ENCODE results near the gene TGFB1I1. TPM values are rescaled to one million over a fixed set of nuclear protein-coding genes. Genes with fewer than 3 reads are reported as not detected.
A peak's percentile ranks its signal among the peaks of the same experiment; 100 is the strongest.

TGFB1I1 gene
- total RNA-seq, 1 experiment from 2014 or later: 8.7 TPM

DNA sequence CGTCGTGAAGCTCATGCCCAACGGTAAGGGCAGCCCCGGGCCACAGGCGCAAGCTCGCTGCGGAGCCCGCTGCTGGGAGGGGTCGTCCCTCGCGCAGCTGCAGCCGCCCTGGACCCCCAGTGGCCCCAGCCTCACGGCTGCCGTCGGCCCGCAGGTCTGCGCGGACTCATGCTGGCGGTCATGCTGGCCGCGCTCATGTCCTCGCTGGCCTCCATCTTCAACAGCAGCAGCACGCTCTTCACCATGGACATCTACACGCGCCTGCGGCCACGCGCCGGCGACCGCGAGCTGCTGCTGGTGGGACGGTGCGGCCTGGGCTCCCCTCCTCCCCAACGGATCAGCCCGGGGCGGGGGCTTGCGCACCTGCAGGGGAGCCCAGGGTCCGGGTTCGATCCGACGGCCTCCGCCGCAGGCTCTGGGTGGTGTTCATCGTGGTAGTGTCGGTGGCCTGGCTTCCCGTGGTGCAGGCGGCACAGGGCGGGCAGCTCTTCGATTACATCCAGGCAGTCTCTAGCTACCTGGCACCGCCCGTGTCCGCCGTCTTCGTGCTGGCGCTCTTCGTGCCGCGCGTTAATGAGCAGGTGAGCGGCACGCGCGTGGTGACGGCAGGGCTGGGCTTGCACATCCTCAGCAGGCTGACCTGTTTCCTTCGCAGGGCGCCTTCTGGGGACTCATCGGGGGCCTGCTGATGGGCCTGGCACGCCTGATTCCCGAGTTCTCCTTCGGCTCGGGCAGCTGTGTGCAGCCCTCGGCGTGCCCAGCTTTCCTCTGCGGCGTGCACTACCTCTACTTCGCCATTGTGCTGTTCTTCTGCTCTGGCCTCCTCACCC, 16.7 kb downstream of the TGFB1I1 start:
- ATAC-seq (no peak), DNase-seq (ENCODE audit: low read depth, low spot score) (no peak)
- H3K79me2 ChIP-seq (ENCODE audit: insufficient read depth, low read length): no peaks in the 10 kb centered on the region
- TF ChIP-seq SP1 (IDR thresholded peaks at IDR 0.05; ENCODE audit: low read depth): no peak
- TF ChIP-seq POLR2AphosphoS5 (IDR thresholded peaks at IDR 0.05; ENCODE audit: low read depth, low read length): peak; percentile 1; the same call in 1 of the 2 replicates
- RAD21 ChIA-PET (ENCODE audit: low non-redundant PET in 1 of 2, low total read pairs in 2 of 2, uncharacterized antibody in 2 of 2, unreplicated experiment in 2 of 2): no interaction called here
- CTCF ChIA-PET: interaction anchor here (0.6 kb wide), 1 partner anchor 468 kb away, joined by 3 read pairs; no protein-coding TSS in a partner anchor
- POLR2A ChIA-PET: no interaction called here
- no peaks in the 10 kb centered on the region for H3K9me3 ChIP-seq (ENCODE audit: control insufficient read depth in 1 of 2, insufficient read depth in 1 of 2, low read depth in 1 of 2, low read length in 2 of 2)
- H3K36me3 ChIP-seq (ENCODE audit: control insufficient read depth in 1 of 2, insufficient read depth in 2 of 2, low read length in 2 of 2): peaks cover 0 to 4% of the 10 kb centered on the region in 2 experiments; a peak in 2 of 4 replicates
- peaks cover 7 to 20% of the 10 kb centered on the region in 2 experiments; a peak in 3 of 4 replicates for H3K4me1 ChIP-seq (ENCODE audit: control insufficient read depth in 1 of 2, insufficient read depth in 2 of 2, low read length in 2 of 2)
- H3K4me2 ChIP-seq (ENCODE audit: low read length): peak overlapping the region; percentile 97; the same call in 1 of the 2 replicates
- no peaks in the 10 kb centered on the region for H4K20me1 ChIP-seq (ENCODE audit: insufficient read depth)
- H3K27ac ChIP-seq (ENCODE audit: low read depth, low read length): no peak overlapping the region; the same call in 1 of the 2 replicates
- H2AFZ ChIP-seq (ENCODE audit: low read depth, low read length, poor library complexity, severe bottlenecking): no peak overlapping the region
- H3K27me3 ChIP-seq (ENCODE audit: insufficient read depth, low read length): no peaks in the 10 kb centered on the region
- H3K9ac ChIP-seq (ENCODE audit: low read length): no peak overlapping the region
- no peaks in the 10 kb centered on the region for H3K9me2 ChIP-seq (ENCODE audit: insufficient read depth)
- no TSS peak for BruUV-seq (replicated peaks)
- H3K4me3 ChIP-seq (replicated peaks in 1 of 2; ENCODE audit: low read depth in 1 of 2, low read length in 2 of 2): no peak overlapping the region
- intact Hi-C loops (cut with micrococcal nuclease): no loop called here

DNA sequence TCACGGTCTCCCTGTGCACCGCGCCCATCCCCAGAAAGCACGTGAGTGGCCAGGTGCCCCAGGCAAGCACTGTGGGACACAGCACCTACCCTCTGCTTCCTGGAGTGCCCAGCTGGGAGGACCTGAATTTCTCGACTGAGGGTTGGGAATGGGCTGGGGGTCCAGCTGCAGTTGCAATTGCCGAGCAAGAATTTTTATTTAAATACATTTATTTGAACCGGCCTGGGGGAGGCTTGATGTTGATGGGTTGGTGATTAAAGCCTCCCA, 17.3 kb downstream of the TGFB1I1 start:
- Histone ChIP-seq H3K27me3 (ENCODE audit: insufficient read depth, low read length) (no peaks in the 10 kb centered on the region), H4K20me1 (ENCODE audit: insufficient read depth) (no peaks in the 10 kb centered on the region), H3K4me1 (ENCODE audit: control insufficient read depth in 1 of 2, insufficient read depth in 2 of 2, low read length in 2 of 2) (peaks cover 7 to 20% of the 10 kb centered on the region in 2 experiments; a peak in 3 of 4 replicates), H2AFZ (ENCODE audit: low read depth, low read length, poor library complexity, severe bottlenecking) (no peak overlapping the region), H3K79me2 (ENCODE audit: insufficient read depth, low read length) (no peaks in the 10 kb centered on the region), H3K27ac (ENCODE audit: low read depth, low read length) (no peak overlapping the region), H3K9me3 (ENCODE audit: control insufficient read depth in 1 of 2, insufficient read depth in 1 of 2, low read depth in 1 of 2, low read length in 2 of 2) (no peaks in the 10 kb centered on the region), H3K9me2 (ENCODE audit: insufficient read depth) (no peaks in the 10 kb centered on the region), H3K4me3 (replicated peaks in 1 of 2; ENCODE audit: low read depth in 1 of 2, low read length in 2 of 2) (no peak overlapping the region), H3K9ac (ENCODE audit: low read length) (no peak overlapping the region), H3K36me3 (ENCODE audit: control insufficient read depth in 1 of 2, insufficient read depth in 2 of 2, low read length in 2 of 2) (peaks cover 0 to 4% of the 10 kb centered on the region in 2 experiments; a peak in 2 of 4 replicates), H3K4me2 (ENCODE audit: low read length) (no peak overlapping the region)
- intact Hi-C loops (cut with micrococcal nuclease): no loop called here
- ATAC-seq: no peak
- no peak for DNase-seq (ENCODE audit: low read depth, low spot score)
- RAD21 ChIA-PET (ENCODE audit: low non-redundant PET in 1 of 2, low total read pairs in 2 of 2, uncharacterized antibody in 2 of 2, unreplicated experiment in 2 of 2): no interaction called here
- POLR2A ChIA-PET: no interaction called here
- no TSS peak for BruUV-seq (replicated peaks)
- CTCF ChIA-PET: no interaction called here
- TF ChIP-seq YY1 (IDR thresholded peaks at IDR 0.05; ENCODE audit: extremely low read depth, insufficient replicate concordance, low read depth, low read length) (no peak), RAD21 (IDR thresholded peaks at IDR 0.05; ENCODE audit: low read depth) (no peak), SIN3A (IDR thresholded peaks at IDR 0.05; ENCODE audit: low read depth) (no peak), CEBPB (IDR thresholded peaks at IDR 0.05; ENCODE audit: low read depth) (no peak), SRF (IDR thresholded peaks at IDR 0.05; ENCODE audit: low read depth) (no peak), POLR2A (IDR thresholded peaks at IDR 0.05; ENCODE audit: borderline replicate concordance, extremely low read depth, insufficient read depth, insufficient read length) (no peak), JUND (IDR thresholded peaks at IDR 0.05) (no peak), TCF7L2 (IDR thresholded peaks at IDR 0.05; ENCODE audit: borderline replicate concordance, extremely low read depth, insufficient read depth, insufficient read length) (no peak), EGR1 (IDR thresholded peaks at IDR 0.05; ENCODE audit: low read depth) (no peak)
- TF ChIP-seq, protein P1, sequence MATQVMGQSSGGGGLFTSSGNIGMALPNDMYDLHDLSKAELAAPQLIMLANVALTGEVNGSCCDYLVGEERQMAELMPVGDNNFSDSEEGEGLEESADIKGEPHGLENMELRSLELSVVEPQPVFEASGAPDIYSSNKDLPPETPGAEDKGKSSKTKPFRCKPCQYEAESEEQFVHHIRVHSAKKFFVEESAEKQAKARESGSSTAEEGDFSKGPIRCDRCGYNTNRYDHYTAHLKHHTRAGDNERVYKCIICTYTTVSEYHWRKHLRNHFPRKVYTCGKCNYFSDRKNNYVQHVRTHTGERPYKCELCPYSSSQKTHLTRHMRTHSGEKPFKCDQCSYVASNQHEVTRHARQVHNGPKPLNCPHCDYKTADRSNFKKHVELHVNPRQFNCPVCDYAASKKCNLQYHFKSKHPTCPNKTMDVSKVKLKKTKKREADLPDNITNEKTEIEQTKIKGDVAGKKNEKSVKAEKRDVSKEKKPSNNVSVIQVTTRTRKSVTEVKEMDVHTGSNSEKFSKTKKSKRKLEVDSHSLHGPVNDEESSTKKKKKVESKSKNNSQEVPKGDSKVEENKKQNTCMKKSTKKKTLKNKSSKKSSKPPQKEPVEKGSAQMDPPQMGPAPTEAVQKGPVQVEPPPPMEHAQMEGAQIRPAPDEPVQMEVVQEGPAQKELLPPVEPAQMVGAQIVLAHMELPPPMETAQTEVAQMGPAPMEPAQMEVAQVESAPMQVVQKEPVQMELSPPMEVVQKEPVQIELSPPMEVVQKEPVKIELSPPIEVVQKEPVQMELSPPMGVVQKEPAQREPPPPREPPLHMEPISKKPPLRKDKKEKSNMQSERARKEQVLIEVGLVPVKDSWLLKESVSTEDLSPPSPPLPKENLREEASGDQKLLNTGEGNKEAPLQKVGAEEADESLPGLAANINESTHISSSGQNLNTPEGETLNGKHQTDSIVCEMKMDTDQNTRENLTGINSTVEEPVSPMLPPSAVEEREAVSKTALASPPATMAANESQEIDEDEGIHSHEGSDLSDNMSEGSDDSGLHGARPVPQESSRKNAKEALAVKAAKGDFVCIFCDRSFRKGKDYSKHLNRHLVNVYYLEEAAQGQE (IDR thresholded peaks at IDR 0.05; ENCODE audit: low read depth): no peak
- TF ChIP-seq, protein P2, sequence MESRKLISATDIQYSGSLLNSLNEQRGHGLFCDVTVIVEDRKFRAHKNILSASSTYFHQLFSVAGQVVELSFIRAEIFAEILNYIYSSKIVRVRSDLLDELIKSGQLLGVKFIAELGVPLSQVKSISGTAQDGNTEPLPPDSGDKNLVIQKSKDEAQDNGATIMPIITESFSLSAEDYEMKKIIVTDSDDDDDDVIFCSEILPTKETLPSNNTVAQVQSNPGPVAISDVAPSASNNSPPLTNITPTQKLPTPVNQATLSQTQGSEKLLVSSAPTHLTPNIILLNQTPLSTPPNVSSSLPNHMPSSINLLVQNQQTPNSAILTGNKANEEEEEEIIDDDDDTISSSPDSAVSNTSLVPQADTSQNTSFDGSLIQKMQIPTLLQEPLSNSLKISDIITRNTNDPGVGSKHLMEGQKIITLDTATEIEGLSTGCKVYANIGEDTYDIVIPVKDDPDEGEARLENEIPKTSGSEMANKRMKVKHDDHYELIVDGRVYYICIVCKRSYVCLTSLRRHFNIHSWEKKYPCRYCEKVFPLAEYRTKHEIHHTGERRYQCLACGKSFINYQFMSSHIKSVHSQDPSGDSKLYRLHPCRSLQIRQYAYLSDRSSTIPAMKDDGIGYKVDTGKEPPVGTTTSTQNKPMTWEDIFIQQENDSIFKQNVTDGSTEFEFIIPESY (IDR thresholded peaks at IDR 0.05; ENCODE audit: extremely low read depth, insufficient replicate concordance, low read length): no peak
- TF ChIP-seq, protein P3, sequence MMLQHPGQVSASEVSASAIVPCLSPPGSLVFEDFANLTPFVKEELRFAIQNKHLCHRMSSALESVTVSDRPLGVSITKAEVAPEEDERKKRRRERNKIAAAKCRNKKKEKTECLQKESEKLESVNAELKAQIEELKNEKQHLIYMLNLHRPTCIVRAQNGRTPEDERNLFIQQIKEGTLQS (IDR thresholded peaks at IDR 0.05): no peak
- TF ChIP-seq, protein P4, sequence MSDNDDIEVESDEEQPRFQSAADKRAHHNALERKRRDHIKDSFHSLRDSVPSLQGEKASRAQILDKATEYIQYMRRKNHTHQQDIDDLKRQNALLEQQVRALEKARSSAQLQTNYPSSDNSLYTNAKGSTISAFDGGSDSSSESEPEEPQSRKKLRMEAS (IDR thresholded peaks at IDR 0.05): no peak

All from HCT116 (cell line).